Stimulated activated CD4-positive, alpha-beta T cell treated with anti-CD3 and anti-CD28 coated beads, Interleukin-12 subunit alpha, Interleukin-12 subunit beta, amount 100 ng/mL, for 4 hours (primary cell): Measurements from ENCODE around the gene C22orf15.

Experiments used
- DNase-seq: peaks from one replicate; pipeline ENCODE4 v3.0.0-alpha.2; 2020

The C22orf15 gene

DNA sequence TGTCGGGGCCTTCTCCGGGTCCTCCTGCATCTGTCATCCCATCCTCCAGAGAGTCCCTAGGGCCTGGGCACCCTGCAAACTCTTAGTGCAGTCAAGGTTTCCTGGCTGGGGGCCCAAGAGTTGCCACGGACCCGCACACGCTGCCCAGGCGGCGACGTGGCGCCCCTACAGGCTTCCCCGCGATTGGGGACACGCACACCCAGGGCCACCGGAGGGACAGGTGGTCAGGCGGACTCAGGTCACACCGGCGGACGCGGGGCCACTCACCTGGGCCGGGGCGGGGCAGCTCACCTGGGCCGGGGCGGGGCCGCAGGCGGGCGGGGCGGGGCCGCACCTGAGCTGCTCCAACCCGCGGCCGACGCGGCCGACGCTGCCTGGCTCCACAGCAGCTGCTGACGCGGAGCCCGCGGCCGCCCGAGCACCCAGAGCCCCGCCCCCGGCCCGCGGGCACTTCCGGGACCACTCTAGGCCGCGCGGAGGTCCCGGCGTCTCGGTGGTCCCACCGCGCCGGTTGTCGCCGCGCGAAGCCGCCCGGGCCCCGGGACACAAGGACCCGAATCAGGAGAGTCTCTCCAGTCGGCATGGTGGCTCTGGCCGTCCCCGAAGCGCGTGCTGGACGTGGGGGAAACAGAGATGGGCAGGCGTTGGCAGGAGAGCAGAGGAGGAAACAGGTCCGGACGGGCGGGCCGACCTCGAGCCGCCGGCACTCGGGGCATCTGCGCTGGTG lies 11.9 kb upstream of the C22orf15 start, which contains the start of gene ZNF70:
TSS of gene ZNF70 (minus strand) at position 399 of the 727 bp plus-strand sequence. CDS start 5,972 bp downstream, outside the sequence.
- DNase-seq = peak; percentile 82

DNA sequence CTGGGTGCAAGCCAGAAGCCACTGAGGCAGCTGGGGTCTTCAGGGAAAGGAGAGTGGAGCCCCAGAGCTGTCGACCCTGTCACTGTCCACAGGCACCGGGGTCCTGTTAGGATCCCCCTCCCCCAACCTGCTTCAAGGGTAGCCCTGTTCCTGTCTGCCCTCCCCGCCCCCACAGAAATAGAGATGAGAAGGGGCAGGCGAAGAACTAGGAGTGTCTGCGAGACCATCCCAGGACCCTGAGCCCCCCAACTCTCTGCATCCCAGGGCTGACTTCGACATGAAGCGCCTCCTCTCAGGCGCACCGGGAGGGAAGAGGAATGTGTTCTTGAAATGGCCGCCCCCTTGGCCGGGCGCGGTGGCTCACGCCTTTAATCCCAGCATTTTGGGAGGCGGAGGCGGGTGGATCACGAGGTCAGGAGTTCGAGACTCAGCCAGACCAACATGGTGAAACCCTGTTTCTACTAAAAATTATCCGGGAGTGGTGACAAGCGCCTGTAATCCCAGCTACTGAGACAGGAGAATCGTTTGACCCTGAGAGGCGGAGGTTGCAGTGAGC lies 11.3 kb upstream of the C22orf15 start:
- no peak for DNase-seq

DNA sequence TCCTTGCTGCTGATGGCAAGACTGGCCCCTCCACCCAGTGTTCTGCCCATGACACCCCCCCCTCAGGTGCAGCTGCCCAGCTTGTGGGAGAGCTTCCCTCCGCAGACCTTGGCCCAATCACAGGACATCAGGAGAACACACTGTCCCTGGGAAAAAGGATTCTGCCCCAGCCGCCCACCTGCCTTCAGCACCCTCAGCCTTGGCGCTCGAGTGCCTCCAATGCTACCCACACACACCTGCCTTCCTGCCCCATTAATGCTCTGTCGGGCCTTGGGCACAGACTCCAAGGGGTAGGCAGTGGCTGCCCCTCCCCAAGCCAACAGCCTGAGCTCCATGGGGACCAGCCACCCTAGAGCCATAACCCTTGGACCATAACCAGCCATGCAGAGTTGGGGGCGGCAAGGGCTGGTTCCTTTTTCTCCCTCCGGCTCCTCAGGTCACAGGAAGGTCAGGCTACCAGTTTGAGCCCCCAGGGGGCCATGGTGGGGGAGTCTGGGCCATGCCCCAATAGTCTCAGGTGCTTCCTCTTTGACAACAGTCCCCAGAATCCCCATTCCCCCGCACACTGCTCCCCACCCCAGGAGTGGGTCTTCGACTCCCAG lies 10.6 kb upstream of the C22orf15 start:
- DNase-seq = no peak

DNA sequence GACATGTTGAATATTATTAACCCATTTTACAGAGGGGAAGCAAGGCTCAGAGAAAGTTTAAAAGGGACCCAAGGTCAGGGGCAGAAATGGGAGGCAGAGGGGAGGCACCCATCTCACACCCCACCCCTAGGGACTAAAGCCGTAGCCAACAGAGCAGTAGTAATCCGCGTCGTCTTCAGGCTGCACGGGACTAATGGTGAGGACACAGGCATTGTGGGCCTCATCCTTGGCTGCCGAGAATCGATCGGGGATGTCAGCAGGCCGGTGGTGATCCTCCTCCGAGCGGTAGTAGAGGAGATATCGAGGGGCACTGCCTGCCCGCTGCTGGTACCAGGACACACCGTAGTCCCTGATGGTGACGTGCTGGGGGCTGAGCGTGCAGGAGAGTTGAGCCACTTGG lies 10.0 kb upstream of the C22orf15 start:
- DNase-seq = no peak

DNA sequence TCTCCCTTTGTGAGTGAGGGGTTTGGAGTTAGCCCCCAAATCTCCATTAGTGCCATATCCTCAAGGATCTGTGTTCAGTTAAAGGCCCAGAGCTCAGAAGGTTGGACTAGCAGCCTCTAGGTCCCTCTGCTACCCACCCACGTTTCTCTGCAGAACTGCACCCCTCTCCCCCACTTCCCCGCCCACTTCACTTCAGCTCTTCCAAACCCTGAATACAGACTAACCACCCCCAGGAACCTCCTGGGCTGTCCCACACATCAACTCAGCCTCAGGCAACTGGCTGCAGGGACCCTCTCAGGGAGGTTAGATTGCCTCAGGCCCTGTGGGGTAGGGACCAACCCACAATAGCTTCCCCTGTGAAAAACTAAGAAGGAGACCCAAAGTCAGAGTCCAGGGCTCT lies 9.4 kb upstream of the C22orf15 start:
- DNase-seq = no peak

DNA sequence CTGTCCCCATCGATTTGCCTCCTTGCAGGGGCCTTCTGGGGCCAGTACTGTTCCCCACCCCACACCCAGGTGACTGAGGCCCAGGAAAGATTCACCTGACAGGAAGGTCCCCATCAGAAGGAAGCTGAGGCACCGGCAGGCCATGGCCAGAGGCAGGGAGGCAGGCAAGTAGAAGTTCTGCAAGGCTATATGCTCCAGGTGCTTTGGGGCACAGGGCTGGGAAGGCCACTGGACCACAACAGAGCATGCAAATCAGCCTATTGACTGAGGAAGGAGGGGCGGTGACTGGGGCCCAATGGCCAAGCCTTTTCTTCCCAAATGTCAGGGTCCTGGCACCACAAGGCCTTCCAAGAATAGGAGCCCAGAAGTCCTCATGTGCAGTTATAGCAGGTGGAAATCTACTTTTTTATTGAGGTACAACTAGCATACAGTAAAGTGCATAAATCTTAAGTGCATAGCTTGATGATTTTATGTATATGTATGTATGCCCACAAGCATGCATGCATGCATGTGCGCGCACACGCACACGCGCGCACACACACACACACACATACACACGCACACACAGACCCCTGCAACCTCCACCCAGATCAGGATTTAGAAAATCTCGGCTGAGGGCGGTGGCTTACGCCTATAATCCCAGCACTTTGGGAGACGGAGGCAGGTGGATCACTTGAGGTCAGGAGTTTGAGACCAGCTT lies 8.4 kb upstream of the C22orf15 start, which contains the start of gene VPREB3:
TSS of gene VPREB3 (minus strand) at position 206 of the 700 bp plus-strand sequence. CDS start at position 144, 62 bp downstream.
- no peak for DNase-seq

DNA sequence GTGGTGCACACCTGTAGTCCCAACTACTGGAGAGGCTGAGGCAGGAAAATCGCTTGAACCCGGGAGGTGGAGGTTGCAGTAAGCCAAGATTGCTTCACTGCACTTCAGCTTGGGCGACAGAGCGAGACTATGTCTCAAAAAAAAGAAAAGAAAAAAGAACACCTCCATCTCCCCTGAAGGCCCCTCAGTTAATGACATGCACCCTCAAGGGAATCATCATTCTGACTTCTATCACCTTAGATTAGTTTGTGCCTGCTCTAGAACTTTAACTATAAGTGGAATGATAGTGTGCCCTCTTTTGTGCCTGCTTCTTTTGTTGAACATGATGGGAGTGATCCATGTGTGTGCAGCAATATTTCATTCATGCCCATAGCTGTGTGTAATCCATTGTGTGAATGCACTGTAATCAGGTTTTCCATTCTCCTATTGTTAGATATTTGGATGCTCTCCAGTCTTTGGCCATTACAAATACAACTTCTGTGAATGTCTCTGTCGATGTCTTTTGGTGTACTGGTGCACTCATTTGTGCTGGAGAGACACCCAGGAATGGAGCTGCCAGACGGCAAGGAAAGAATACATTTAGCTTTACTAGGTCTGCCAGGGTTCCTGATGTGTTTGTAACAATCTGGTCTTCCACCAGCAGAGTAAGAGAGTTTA lies 7.7 kb upstream of the C22orf15 start:
- DNase-seq = no peak

DNA sequence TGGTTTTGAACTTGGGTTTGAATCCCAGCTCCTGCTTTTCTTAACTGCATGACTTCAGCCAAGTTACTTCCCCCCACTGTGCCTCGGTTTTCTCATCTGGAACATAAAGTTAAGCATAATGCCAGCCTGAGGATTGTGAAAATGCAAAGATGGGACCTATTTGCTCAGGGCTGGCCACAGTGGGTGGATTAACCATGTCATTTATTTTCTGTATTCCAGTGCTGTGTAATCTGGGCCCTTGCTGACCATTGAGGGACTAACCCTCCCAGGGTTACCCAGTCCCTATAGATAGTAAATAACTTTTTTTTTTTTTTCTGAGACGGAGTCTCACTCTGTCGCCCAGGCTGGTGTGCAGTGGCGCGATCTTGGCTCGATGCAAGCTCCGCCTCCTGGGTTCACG lies 7.1 kb upstream of the C22orf15 start:
- no peak for DNase-seq

DNA sequence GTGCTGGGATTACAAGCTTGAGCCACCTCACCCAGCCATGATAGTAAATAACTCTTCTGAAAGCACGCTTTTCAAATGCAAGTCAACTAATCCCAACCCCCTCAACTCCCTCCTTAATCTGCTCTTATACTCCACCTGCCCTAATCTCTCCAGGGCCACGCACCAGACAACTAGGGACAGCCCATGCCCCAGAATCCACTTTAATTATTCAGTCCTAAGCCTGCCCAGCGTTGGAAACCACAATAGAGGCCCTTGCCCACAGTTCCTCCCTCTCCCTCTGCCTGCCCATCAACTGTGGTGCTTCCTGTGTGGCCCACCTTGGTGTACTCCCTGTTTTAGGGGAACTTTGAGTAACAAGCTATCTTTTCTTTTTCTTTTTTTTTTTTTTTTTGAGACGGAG lies 5.9 kb upstream of the C22orf15 start:
- no peak for DNase-seq

DNA sequence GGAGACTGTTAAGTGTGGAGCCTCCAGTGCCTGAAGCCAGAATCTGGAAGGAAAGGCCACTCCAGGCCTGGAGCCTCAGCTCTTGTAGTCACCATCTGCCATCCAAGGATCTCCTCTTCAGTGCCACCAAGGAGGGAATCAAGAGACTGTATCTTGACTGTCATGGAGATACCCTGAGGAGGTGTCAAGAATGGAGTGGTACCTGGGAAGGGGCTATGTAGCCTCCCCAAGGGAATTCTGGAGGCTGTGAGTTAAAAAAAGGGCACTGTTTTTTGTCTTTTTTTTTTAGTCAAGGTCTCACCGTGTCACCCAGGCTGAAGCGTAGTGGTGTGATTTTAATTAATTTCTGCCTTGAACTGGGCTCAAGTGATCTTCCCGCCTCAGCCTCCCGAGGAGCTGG lies 3.2 kb upstream of the C22orf15 start:
- no peak for DNase-seq

DNA sequence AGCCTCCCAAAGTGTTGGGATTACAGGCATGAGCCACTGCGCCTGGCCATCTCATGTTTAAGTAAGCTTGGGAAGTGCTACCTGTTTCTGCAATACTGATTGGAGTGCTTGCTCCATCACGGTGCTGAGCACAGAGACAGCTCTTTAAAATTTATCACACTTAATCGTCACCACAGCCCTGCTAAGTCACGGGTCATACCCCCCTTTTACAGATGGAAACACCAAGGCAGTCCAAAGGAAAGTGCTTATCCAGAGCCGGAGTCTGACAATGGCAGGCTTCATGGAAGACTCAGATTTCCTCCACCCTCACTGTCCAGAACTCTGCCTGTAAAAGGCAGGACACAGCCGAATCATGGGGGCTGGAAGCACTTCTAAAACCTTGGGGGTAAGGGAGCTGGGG lies 2.7 kb upstream of the C22orf15 start:
- no peak for DNase-seq

DNA sequence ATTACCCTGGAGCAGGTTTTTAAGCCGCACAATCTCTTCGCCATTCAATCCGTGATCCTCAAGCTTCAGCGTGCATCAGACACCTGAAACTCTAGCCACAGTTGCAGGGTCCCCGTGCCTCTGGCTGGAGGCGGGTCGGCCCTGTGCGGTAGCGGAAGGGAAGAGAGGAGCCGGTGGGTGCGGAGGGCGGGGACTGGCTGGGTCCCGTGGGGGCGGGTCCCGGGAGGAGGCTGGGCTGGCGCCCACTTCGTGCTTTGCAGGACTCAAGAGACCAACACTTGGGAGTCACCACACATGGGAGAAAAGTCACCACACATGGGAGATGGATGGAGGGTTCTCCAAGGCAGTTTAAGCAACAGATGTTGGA lies 772 bp downstream of the C22orf15 start:
- DNase-seq = peak; percentile 56

DNA sequence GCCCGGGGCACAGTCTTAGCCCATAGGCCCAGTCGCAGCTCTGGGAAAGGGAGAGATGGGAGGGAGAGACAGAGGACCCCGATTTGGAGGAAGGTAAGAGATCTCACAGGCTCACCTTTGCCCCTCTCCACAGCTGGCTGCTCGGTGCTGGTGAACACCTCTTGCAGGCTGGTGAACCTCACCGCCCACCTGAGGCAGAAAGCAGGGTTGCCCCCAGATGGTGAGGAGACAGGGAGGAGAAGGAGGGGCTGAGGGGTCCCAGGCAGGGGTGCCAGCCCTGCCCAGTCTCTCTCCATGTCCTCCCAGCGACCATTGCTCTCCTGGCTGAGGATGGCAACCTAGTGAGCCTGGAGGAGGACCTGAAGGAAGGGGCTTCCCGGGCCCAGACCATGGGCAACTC lies 1.2 kb downstream of the C22orf15 start:
- DNase-seq = no peak

DNA sequence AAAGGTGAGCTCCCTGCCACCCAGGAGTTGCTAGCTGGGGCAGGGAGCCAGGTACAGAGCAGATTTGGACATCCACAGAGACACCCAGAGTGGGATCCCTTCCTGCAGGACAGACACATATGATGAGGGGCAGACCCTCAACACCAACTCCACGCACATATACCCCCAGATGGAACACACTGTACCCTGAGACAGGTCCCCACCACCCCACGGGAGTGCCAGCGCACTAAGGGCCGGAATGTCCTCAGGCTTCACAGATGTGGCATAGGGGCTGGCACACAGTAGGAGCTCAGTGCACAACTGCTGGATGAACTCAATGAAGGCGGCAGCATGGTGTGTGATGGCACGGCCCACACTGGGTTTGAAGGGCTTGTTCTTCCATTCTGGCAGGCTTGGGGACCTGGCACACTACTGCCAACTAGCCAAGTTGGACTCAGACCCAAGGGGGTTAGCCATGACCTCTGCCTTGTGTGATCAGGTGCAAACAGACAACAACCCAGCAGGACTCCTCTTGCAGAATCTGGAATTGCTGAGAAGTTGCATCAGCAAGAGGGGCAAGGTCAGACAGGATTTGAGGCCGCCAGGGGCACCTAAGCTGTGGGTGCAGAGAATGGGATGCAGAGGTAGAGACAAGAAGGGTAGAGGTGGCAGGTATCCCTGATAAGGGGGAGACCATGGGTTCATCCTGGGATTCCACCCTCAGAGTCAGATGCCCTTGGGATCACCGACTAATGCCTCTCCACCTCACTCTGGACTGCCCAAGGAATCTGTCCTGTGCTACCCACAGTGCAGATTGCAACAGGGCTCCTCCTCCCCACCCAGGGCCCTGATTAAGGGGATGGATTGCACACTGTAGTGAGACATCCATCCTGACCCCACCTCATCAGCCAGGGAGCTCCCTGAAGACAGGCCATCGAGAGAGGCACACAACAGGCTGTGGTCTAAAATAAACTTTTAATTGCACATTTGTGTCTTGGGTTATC lies 2.4 kb downstream of the C22orf15 start:
- no peak for DNase-seq

DNA sequence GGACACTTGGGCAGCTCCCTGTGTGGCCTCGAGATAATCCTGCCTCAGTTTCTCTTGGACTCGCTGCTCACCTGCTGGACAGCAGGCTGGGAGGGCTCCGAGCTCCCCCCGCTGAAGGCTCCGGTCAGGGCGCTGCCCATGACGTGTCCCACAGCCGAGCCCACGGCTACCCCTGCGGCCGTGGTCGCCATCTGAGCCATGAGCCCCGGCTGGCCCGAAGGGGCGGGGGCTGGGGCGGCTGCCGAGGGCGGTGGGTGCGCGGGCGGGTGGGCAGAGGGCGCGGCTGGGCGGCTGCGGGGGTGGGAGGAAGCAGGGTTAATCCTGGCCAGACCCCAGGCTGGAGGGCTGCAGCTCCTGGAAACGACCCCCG lies 4.5 kb downstream of the C22orf15 start:
- DNase-seq = no peak

DNA sequence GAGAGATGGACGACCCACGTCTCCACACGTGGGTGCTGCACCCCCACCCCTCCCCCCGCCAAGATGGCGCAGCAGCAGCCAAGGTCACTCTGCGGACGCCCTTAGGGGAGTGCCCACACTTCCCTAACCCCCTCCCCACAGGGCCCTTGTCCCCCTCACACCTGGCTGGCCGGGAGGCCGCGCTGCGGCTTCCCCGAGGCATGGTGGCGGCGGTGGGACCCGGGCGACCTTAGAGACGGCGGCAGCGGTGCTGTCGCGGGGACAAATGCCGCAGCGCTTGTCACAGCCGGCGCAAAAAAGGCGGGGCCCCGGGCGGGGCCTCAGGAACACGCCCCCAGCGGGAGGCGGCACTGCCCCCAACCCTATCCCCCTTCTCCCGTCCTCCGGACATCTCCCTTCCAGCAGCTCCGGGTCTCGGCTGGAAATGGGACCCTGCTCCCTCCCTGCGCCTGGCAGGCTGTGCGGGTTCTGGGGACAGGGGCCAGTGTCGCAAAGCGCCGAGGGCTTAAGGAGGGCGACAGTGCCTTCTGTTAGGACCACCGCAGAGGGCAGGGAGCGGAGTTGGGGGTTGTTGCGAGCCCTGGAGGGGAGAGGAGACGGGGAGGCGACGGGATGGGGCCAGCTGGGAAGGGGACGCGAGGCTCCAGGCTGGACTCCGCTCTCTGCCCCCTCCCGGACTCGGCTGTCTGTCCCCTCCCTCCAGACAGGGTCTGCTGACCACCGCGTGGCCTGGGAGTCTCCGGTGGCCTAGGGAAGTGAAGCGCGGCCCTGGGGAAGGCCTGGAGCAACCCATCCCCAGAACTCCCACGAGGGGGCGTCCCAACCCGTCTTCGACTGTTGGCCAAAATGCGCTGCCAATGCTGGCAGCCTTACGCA lies 5.1 kb downstream of the C22orf15 start, which contains the start of gene CHCHD10:
TSS of gene CHCHD10 (minus strand) at position 300 of the 876 bp plus-strand sequence. CDS start at position 202, 98 bp downstream.
- peak; percentile 76 for DNase-seq

DNA sequence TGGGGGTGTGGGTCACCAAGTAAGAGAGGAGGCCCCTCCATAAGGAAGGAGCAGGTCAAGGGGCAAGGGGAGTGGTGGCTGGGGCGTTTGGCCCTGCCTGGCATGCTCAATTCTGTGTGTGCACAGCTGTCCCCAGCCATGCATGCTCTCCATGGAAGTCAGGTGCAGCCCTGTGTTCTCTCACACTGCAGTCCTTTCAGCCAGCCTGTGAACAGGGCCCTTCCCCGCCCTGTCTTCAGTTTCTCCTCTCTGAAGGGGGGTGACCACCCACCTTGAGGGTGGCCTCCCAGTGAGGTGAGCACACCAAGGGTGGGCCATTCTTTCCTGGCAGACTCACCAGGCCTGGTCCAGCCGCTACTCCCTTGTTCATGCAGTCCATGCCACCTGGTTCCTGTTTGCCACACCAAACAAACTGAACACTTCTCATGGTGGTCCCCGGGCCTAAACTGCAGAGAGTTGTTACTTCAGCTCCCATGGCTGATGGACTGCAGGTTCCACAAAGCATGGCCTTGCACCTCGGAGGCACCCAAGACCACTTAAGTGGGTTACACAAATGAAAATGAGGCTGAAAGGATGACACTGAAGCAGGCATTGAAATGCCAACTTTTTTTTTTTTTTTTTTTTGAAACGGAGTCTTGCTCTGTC lies 6.7 kb downstream of the C22orf15 start:
- DNase-seq = no peak

DNA sequence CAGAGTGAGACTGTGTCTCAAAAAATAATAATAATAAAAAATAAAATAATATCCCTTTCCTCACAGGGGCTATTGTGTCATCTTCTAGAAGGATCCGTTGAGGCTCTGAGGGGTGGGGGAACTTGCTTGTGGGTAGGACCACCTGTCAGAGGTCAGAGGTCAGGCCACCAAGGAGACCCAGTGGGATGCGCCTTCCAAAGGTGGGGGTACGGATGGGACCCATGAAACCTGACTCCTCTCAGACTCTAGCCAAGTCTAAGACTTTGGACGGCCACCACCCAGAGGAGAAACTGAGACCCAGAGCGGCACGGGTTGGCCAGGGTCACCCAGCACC lies 9.5 kb downstream of the C22orf15 start:
- DNase-seq = no peak

DNA sequence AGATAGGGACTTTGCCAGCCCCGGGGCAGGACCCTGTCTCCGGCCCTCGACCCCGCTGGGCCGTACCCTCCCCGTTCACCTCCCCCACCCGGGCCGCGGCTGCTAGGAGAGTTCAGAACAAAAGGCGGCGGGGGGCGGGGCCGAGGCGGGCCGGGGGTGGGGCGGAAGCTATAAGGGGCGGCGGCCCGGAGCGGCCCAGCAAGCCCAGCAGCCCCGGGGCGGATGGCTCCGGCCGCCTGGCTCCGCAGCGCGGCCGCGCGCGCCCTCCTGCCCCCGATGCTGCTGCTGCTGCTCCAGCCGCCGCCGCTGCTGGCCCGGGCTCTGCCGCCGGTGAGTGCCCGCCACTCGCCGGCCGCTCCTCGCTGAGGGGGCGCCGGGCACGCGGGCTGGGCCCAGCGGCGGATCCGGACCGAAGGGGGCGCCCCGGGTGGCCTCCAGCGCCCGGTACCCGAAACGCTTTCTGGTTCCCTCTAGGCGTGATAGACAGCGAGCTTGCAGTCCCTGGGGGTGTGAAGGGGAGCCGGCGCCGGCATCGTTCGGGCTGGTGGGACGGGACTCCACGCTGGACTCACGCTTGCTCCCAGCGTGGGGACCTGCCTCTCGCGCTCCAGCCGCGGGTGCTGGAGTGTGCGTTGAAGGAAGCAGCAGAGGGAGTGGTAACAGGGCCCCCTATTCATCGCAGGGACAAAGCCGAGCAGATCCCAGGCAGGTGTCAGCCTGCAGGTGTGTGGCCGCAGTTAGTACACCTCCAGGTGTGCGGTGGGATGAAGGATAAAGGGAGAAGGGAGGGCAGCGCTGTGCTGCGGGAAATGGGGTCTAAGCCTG lies 10.1 kb downstream of the C22orf15 start, which contains the start of gene MMP11:
TSS of gene MMP11 (plus strand) at position 201 of the 825 bp plus-strand sequence. CDS start at position 223, 22 bp downstream.
- peak; percentile 69 for DNase-seq
